ENCODE data around the gene SELL. TPM values are rescaled to one million over a fixed set of nuclear protein-coding genes. Genes with fewer than 3 reads are reported as not detected.

Gene SELL
- total RNA-seq, 4 donors from 2014 or later: 2.1 to 8.2 TPM; not detected in 2

GRCh38 chr1:169745015-169745861, 33.8 kb upstream of the SELL start:
- no peaks in the 10 kb centered on the region for H3K9me3 ChIP-seq
- H3K4me3 ChIP-seq: no peak overlapping the region
- peaks cover 4% of the 10 kb centered on the region for H3K27me3 ChIP-seq
- no peaks in the 10 kb centered on the region for H3K4me1 ChIP-seq
- TF ChIP-seq CTCF (IDR thresholded peaks at IDR 0.05): no peak
- TF ChIP-seq EP300 (IDR thresholded peaks at IDR 0.05): no peak
- no peak for TF ChIP-seq POLR2A (IDR thresholded peaks at IDR 0.05)
- TF ChIP-seq POLR2AphosphoS5 (IDR thresholded peaks at IDR 0.05): no peak
- WGBS, 2 donors (ENCODE audit: low coverage in 1 of 2): 32 to 53% methylated on average over 3 to 5 of the region's 5 CpGs
- H3K36me3 ChIP-seq: no peaks in the 10 kb centered on the region
- H3K27ac ChIP-seq: no peak overlapping the region
- peak; percentile 55 for ATAC-seq

GRCh38 chr1:169741666-169742394, 30.4 kb upstream of the SELL start:
- Histone ChIP-seq H3K9me3 (no peaks in the 10 kb centered on the region), H3K4me3 (no peak overlapping the region), H3K4me1 (no peaks in the 10 kb centered on the region), H3K36me3 (no peaks in the 10 kb centered on the region), H3K27me3 (peaks cover 4% of the 10 kb centered on the region), H3K27ac (no peak overlapping the region)
- TF ChIP-seq EP300 (IDR thresholded peaks at IDR 0.05): no peak
- no peak for TF ChIP-seq POLR2A (IDR thresholded peaks at IDR 0.05)
- no peak for TF ChIP-seq CTCF (IDR thresholded peaks at IDR 0.05)
- no peak for TF ChIP-seq POLR2AphosphoS5 (IDR thresholded peaks at IDR 0.05)
- WGBS, 2 donors (ENCODE audit: low coverage in 1 of 2): 82 to 87% methylated on average over 4 to 6 of the region's 6 CpGs
- ATAC-seq: no peak

- H3K36me3 ChIP-seq: no peaks in the 10 kb centered on the region
- ATAC-seq: no peak
- H3K27me3 ChIP-seq: peaks cover 4% of the 10 kb centered on the region
- WGBS, 2 donors (ENCODE audit: low coverage in 1 of 2): 33 to 35% methylated on average over 4 to 5 of the region's 5 CpGs
- H3K4me1 ChIP-seq: no peaks in the 10 kb centered on the region
- no peak overlapping the region for H3K4me3 ChIP-seq
- TF ChIP-seq EP300 (IDR thresholded peaks at IDR 0.05): no peak
- TF ChIP-seq POLR2A (IDR thresholded peaks at IDR 0.05): no peak
- no peak for TF ChIP-seq CTCF (IDR thresholded peaks at IDR 0.05)
- no peak for TF ChIP-seq POLR2AphosphoS5 (IDR thresholded peaks at IDR 0.05)
- no peak overlapping the region for H3K27ac ChIP-seq
- H3K9me3 ChIP-seq: no peaks in the 10 kb centered on the region
These were observed 28.6 kb upstream of the SELL start for GRCh38 chr1:169739980-169740379.

GRCh38 chr1:169733924-169734323, 22.5 kb upstream of the SELL start, which contains the start of gene SELE:
TSS of gene SELE (minus strand) at chr1:169734079. CDS start at chr1:169733612, 467 bp downstream.
- no peak within 1 kb of the TSS for H3K27ac ChIP-seq
- no peaks in the 10 kb centered on the region for H3K36me3 ChIP-seq
- H3K4me3 ChIP-seq: no peak within 1 kb of the TSS
- H3K4me1 ChIP-seq: no peaks in the 10 kb centered on the region
- TF ChIP-seq POLR2A (IDR thresholded peaks at IDR 0.05): no peak
- TF ChIP-seq CTCF (IDR thresholded peaks at IDR 0.05): no peak
- no peak for TF ChIP-seq EP300 (IDR thresholded peaks at IDR 0.05)
- TF ChIP-seq POLR2AphosphoS5 (IDR thresholded peaks at IDR 0.05): no peak
- no peaks in the 10 kb centered on the region for H3K9me3 ChIP-seq
- peaks cover 11% of the 10 kb centered on the region for H3K27me3 ChIP-seq
- ATAC-seq: no peak
- 65 to 84% methylated on average over 4 to 7 of the region's 7 CpGs for WGBS, 2 donors (ENCODE audit: low coverage in 1 of 2)
